Endometrial microvascular endothelial cells (primary cell): ENCODE data around the gene GOLPH3L. TPM values are rescaled to one million over a fixed set of nuclear protein-coding genes. Genes with fewer than 3 reads are reported as not detected.
"Not testable (repeated sequence)": the region's sequence is repeated elsewhere in the genome, so short reads cannot be mapped to it uniquely, and the experiment has no call there.

Experiments
- in situ Hi-C: cut with HindIII; loops from 2 replicates; pipeline ENCODE4 v1.10.0; 2017; ENCODE audit warnings: low sequenced_read_pairs, low pct_unique_long_range_greater_than_20kb; ENCODE audit errors: inconsistent ontology term
- total RNA-seq: library from RNA; depleted of rRNA; stranded (reverse); fragments of >200 nt; gene quantifications from one replicate; pipeline ENCODE4 v1.2.3, GENCODE V29; 2015; ENCODE audit errors: inconsistent ontology term

The GOLPH3L gene
- total RNA-seq, 1 donor from 2014 or later: 28.6 TPM

GRCh38 chr1:150662811-150663210 lies 34.1 kb downstream of the GOLPH3L start:
- in situ Hi-C loops: no loop called here

- in situ Hi-C loops: no loop called here
Observed at GRCh38 chr1:150661156-150661555, 35.8 kb downstream of the GOLPH3L start.

GRCh38 chr1:150660584-150660983 lies 36.4 kb downstream of the GOLPH3L start:
- in situ Hi-C loops: no loop called here

DNA sequence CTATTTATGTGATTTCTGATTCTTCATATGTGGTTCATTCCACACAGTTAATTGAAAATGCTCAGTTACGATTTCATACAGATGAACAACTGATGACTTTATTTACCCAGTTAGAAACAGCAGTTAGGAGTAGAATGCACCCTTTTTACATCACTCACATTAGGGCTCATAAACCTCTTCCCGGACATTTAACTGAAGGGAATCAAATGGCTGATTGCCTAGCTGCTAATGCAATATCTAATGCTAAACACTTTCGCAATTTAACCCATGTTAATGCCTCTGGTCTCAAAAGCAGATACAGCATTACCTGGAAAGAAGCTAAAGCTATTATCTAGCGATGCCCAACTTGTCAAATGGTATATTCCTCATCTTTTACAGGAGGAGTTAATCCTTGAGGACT lies 39.9 kb downstream of the GOLPH3L start:
- in situ Hi-C loops: not testable (repeated sequence)

- in situ Hi-C loops: not testable (repeated sequence)
Observed at GRCh38 chr1:150654635-150655034, 42.3 kb downstream of the GOLPH3L start.

DNA sequence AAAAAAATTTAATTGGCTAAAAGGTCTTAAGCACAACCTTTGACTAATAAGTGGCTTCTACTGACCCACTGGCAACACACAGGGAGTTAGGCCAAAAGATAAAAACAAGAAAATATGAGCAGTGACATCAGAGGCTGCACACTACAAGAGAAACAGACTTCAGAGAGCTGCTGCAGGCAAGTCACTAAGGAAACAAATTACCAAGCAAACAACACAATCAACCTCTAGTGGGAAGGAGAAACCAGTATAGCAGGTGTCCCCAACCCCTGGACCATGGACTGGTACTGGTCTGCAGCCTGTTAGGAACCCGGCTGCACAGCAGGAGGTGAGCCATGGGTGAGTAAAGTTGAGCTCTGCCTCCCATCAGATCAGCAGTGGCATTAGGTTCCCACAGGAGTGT lies 46.8 kb downstream of the GOLPH3L start:
- in situ Hi-C loops: no loop called here

GRCh38 chr1:150649441-150650075 lies 47.4 kb downstream of the GOLPH3L start:
- in situ Hi-C loops: no loop called here

DNA sequence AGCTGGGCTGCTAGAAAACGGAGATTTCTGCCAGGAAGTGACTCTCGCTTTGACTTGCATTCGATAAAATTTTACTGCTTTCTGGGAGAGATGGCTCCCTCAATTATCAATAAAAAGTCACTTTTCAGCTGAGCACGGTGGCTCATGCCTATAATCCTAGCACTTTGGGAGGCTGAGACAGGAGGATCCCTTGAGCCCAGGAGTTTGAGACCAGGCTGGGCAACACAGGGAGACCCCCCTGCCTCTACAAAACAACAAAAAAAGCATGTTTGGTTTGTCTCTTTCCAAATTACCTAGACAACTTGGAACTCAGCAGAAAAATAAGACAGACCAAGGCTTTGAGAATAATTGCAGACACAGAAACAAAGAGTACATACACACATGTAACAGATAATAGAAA lies 54.7 kb downstream of the GOLPH3L start:
- in situ Hi-C loops: no loop called here

- in situ Hi-C loops: not testable (repeated sequence)
Observed at GRCh38 chr1:150641126-150641815, 55.7 kb downstream of the GOLPH3L start.

DNA sequence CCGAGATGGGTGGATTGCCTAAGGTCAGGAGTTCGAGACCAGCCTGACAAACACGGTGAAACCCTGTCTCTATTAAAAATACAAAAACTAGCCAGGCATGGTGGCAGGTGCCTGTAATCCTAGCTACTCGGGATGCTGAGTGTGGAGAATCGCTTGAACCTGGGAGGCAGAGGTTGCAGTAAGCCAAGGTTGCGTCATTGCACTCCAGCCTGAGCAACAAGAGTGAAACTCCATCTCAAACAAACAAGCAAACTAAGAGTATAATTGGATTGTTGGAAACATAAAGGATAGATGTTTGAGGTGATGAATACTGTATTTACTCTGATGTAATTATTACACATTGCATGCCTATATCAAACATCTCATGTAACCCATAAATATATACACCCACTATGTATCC lies 58.5 kb downstream of the GOLPH3L start:
- in situ Hi-C loops: not testable (repeated sequence)

DNA sequence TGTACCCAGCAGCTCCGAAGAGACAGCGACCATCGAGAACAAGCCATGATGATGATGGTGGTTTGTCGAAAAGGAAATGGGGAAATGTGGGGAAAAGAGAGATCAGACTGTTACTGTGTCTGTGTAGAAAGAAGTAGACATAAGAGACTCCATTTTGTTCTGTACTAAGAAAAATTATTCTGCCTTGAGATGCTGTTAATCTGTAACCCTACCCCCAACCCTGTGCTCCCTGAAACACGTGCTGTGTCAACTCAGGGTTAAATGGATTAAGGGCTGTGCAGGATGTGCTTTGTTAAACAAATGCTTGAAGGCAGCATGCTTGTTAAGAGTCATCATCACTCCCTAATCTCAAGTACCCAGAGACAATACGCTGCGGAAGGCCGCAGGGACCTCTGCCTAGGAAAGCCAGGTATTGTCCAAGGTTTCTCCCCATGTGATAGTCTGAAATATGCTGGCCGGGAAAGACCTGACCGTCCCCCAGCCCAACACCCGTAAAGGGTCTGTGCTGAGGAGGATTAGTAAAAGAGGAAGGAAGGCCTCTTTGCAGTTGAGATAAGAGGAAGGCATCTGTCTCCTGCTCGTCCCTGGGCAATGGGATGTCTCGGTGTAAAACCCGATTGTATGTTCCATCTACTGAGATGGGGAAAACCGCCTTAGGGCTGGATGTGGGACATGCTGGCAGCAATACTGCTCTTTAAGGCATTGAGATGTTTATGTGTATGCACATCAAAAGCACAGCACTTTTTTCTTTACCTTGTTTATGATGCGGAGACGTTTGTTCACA lies 61.9 kb downstream of the GOLPH3L start:
- in situ Hi-C loops: not testable (repeated sequence)

- in situ Hi-C loops: no loop called here
Observed at GRCh38 chr1:150629115-150629928, 67.6 kb downstream of the GOLPH3L start, which contains the start of gene ENSA. Gene ENSA (minus strand): TSS chr1:150629612. CDS start chr1:150629470, 142 bp downstream.

DNA sequence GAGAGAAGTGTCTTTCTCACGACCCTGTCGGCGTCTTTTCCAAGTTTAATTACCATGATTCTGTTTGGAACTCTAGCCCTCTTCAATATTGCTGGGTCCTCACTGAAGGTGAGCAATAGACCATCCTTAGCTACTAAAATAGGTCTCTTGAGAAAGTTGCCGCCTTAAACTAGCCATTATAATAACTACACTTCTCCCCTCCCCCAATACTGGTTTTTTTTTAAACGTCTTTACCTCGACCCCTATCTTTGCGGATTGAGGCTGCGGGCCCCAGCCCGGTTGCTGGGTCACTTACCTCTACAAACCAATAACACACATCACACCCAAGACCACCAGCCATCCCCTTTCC lies 68.2 kb downstream of the GOLPH3L start:
- in situ Hi-C loops: no loop called here

DNA sequence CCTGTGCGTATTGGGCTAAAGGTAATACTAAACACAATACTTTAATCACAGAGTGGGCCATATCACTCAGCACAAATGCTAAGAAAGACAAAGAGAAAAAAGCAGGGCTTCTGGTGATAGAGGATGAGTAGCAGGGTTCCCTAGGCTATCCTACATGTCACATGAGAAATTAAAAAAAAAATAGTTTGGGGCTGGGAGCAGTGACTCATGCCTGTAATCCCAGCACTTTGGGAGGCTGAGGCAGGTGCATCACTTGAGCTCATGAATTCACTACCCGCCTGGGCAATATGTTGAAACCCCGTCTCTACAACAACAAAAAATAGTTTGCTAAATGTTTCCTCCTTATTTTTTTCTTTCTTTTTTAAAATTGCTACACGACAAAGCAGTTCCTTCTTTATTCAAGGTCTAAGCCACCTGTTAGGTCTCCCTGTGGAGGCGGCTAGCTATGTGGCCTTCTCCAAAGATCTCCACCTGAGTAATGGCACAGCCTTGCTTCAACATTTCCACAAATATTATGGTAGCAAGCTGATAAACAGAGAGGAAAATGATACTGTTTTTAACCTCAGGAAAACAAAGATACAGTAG lies 69.0 kb downstream of the GOLPH3L start:
- in situ Hi-C loops: no loop called here

- in situ Hi-C loops: no loop called here
Observed at GRCh38 chr1:150626150-150626549, 70.8 kb downstream of the GOLPH3L start.

DNA sequence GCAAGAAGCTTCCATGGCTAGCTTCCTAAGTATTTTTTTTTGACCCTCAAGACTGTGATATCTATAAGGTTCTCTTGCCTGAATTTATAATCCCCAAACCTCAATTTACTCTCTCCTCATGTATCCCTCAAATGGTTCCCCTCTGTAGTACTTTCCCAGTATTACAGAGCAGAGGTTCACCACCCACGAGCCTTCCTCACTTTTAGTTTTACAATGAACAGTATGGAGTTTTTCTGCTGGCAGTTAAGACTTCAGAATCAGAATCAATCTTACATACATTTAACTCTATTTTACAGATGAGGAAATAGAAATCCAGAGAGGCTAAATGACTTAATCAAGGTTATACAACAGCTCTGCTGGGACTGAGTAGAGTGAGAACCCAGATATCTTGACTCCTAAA lies 72.4 kb downstream of the GOLPH3L start:
- in situ Hi-C loops: not testable (repeated sequence)

DNA sequence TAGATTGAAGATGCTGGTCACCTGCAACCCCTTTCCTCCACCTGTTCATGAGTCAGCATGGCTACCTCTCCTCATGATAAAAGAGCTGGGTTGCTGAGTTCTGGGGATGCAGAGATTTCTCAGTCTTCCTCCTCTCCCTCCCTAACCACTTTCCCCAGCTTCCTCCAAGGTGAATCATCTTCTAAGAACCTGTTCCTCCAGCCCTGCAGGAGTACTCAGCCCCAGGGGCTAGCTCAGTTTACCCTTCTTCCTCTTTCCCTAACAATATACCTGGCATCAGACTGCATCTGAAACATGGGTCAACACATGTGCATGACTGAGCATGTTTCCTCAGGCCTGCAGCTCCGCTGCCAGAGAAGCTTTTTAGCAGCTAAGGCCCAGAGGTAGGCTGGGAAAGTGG lies 72.8 kb downstream of the GOLPH3L start:
- in situ Hi-C loops: not testable (repeated sequence)

DNA sequence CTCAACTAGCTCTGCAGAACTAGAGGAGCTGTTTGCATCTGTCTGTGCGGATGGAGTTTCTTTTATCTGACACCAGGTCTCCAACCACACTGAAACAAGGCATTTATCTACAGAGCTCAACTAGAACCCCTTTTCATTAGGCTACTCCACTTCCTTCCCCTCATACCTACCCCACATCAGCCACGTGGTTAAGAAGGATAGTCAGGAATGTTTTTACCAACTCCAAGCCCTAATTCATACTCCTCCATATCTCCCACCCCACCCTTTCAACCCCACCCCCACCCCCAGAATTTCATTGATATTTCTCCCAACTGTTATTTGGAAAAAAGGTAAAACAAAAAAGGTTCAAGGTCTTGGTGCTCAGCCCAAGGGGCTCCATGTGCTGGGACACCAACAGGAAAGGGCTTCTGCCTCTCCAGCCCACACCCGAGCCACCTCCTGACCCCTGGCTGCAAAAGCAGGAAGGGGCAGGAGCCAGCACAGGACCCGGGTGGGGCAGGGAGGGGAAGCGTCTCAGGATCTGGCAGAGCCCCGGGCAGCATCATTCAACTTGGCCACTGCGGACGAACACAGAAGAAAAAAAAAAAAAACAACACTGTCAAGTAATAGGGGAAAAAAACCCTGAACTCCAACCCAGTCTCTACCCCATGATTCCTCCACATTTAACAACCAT lies 74.5 kb downstream of the GOLPH3L start:
- in situ Hi-C loops: no loop called here
